Type B pancreatic cell (in vitro differentiated cells): ENCODE results near the gene HRK. TPM values are rescaled to one million over a fixed set of nuclear protein-coding genes. Genes with fewer than 3 reads are reported as not detected.

ENCODE experiments used
- DNase-seq: peaks from one replicate; pipeline ENCODE4 v3.0.0; 2021; ENCODE audit warnings: mixed read lengths; ENCODE audit not compliant: unreplicated experiment; ENCODE audit errors: extremely low spot score
- H3K27ac Mint-ChIP-seq: 2 replicates; pipeline ENCODE4 v1.8.0; 2021; ENCODE audit warnings: mild to moderate bottlenecking, mixed read lengths
- H3K27me3 Mint-ChIP-seq: 2 replicates; pipeline ENCODE4 v1.8.0; 2021; ENCODE audit warnings: mixed read lengths
- H3K36me3 Mint-ChIP-seq: 2 replicates; pipeline ENCODE4 v1.8.0; 2021; ENCODE audit warnings: mixed read lengths
- H3K4me1 Mint-ChIP-seq: one replicate; pipeline ENCODE4 v1.8.0; 2021; ENCODE audit warnings: mixed read lengths; ENCODE audit not compliant: unreplicated experiment
- H3K4me3 Mint-ChIP-seq: 2 replicates; pipeline ENCODE4 v1.8.0; 2021; ENCODE audit warnings: mild to moderate bottlenecking, mixed read lengths
- H3K9me3 Mint-ChIP-seq: 2 replicates; pipeline ENCODE4 v1.8.0; 2021; ENCODE audit warnings: mixed read lengths
- total RNA-seq: library from RNA; stranded (reverse); gene quantifications from 2 replicates; pipeline ENCODE4 v1.2.1, GENCODE V29; 2021; ENCODE audit warnings: low replicate concordance
- TF ChIP-seq, protein P1 (sequence below): fragments of 200-600 bp; sonication (generic); conservative IDR thresholded peaks from 2 replicates; pipeline ENCODE4 v1.5.0; 2021; ENCODE audit warnings: antibody characterized with exemption, mild to moderate bottlenecking

The HRK gene
- total RNA-seq, 1 donor from 2014 or later = 1.9 TPM

DNA sequence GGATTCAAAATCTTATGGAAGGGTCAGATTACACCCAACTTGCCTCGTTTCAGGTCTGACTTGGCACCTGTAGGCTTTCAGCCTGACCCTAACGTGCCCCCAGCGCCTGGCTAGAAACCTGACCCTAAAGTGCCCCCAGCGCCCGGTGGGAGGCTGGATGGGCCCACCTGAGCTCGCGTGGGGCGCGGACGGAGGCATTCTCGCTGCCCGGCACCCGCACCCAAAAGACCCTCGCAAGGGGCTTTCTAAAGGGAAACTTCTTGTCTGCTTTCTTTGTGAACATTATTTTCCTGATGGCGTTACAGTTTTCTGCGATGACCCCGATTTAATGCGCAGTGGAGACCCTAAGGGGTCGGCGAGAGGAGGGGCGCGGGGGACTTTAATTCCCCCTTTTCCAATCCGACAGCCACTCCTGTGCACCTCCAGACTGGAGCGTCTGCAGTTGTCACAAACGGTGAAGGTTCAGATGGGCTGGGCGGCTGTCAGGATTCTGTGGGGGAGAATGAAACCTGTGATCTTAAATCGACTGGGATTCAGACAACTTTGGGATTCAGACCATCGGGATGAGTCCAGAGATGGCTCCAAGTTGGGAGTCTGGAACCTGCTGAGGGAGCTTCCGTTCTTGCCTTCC is 751 bp upstream of the HRK start:
- TF ChIP-seq, protein P1, sequence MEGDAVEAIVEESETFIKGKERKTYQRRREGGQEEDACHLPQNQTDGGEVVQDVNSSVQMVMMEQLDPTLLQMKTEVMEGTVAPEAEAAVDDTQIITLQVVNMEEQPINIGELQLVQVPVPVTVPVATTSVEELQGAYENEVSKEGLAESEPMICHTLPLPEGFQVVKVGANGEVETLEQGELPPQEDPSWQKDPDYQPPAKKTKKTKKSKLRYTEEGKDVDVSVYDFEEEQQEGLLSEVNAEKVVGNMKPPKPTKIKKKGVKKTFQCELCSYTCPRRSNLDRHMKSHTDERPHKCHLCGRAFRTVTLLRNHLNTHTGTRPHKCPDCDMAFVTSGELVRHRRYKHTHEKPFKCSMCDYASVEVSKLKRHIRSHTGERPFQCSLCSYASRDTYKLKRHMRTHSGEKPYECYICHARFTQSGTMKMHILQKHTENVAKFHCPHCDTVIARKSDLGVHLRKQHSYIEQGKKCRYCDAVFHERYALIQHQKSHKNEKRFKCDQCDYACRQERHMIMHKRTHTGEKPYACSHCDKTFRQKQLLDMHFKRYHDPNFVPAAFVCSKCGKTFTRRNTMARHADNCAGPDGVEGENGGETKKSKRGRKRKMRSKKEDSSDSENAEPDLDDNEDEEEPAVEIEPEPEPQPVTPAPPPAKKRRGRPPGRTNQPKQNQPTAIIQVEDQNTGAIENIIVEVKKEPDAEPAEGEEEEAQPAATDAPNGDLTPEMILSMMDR = no peak
- Mint-ChIP-seq H3K4me1 (peaks cover 24% of the 10 kb centered on the region), H3K9me3 (no peaks in the 10 kb centered on the region), H3K27ac (no peak overlapping the region), H3K36me3 (no peaks in the 10 kb centered on the region), H3K4me3 (peak overlapping the region; percentile 84), H3K27me3 (peaks cover 75% of the 10 kb centered on the region)
- no peak for DNase-seq

GRCh38 chr12:116880817-116881324 is 370 bp downstream of the HRK start:
- no peaks in the 10 kb centered on the region for H3K9me3 Mint-ChIP-seq
- TF ChIP-seq, protein P1 = no peak
- no peak for DNase-seq
- peak overlapping the region; percentile 73 for H3K27ac Mint-ChIP-seq
- peak overlapping the region; percentile 96 for H3K4me3 Mint-ChIP-seq
- peaks cover 29% of the 10 kb centered on the region for H3K4me1 Mint-ChIP-seq
- peaks cover 81% of the 10 kb centered on the region for H3K27me3 Mint-ChIP-seq
- no peaks in the 10 kb centered on the region for H3K36me3 Mint-ChIP-seq

- H3K27ac Mint-ChIP-seq = peak overlapping the region; percentile 73
- DNase-seq = no peak
- peaks cover 29% of the 10 kb centered on the region for H3K4me1 Mint-ChIP-seq
These were observed 926 bp downstream of the HRK start for GRCh38 chr12:116880213-116880816.

GRCh38 chr12:116879509-116880212 is 1.6 kb downstream of the HRK start:
- peaks cover 80% of the 10 kb centered on the region for H3K27me3 Mint-ChIP-seq
- H3K36me3 Mint-ChIP-seq = peaks cover 2% of the 10 kb centered on the region
- no peak for DNase-seq
- peaks cover 29% of the 10 kb centered on the region for H3K4me1 Mint-ChIP-seq
- H3K9me3 Mint-ChIP-seq = no peaks in the 10 kb centered on the region
- H3K4me3 Mint-ChIP-seq = peak overlapping the region; percentile 96
- TF ChIP-seq, protein P1 = no peak
- H3K27ac Mint-ChIP-seq = peak overlapping the region; percentile 79

More at GRCh38 chr12:116880213-116880816, 926 bp downstream of the HRK start:
- Mint-ChIP-seq H3K9me3 (no peaks in the 10 kb centered on the region), H3K4me3 (peak overlapping the region; percentile 96), H3K36me3 (no peaks in the 10 kb centered on the region), H3K27me3 (peaks cover 83% of the 10 kb centered on the region)
- TF ChIP-seq, protein P1 = no peak

- peaks cover 3% of the 10 kb centered on the region for H3K36me3 Mint-ChIP-seq
- TF ChIP-seq, protein P1 = no peak
- DNase-seq = no peak
- H3K4me1 Mint-ChIP-seq = peaks cover 29% of the 10 kb centered on the region
- H3K27me3 Mint-ChIP-seq = peaks cover 78% of the 10 kb centered on the region
- H3K4me3 Mint-ChIP-seq = peak overlapping the region; percentile 95
- peak overlapping the region; percentile 79 for H3K27ac Mint-ChIP-seq
- H3K9me3 Mint-ChIP-seq = no peaks in the 10 kb centered on the region
These were observed 2.4 kb downstream of the HRK start for GRCh38 chr12:116878567-116879508.
